Measurements from ENCODE around the gene EIPR1.

DNA sequence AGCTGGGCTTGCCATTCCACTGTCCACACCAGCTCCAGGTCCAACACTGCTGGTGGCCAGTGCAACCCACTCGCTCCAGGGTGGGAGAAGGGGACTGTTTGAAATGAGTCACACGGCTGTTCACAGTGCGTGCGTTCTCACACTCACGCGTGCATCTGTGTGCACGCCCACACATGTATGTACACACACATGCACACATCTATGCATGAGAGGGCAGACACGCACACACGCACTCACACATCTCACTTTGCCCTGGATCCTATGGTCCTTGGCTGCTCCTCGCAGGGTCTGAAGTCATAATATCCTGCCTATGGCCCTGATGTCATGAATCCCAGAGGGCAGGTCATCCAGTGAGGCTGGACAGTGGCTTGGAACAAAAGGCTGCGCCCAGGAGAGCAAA is 182.8 kb downstream of the EIPR1 start:
- TF ChIP-seq EZH2 (IDR thresholded peaks at IDR 0.05) (no peak), POLR2AphosphoS5 (IDR thresholded peaks at IDR 0.05; ENCODE audit: borderline replicate concordance, low read depth, low read length) (no peak)

Measured in SK-N-MC (cell line).